OCI-LY1 (cell line): ENCODE measurements around the gene RABIF.

Experiments used
- H2AFZ ChIP-seq: fragments of 200-600 bp; sonication (generic), shearing (Covaris generic); 2 replicates; pipeline ENCODE4 v1.6.0; 2014; ENCODE audit warnings: antibody characterized with exemption, mild to moderate bottlenecking, low read length
- H3F3A ChIP-seq: fragments of 200-600 bp; sonication (generic), shearing (Covaris generic); 2 replicates; pipeline ENCODE4 v1.6.0; 2014; ENCODE audit warnings: mild to moderate bottlenecking, antibody characterized with exemption, low read length, moderate library complexity; ENCODE audit not compliant: insufficient read depth
- H3K27ac ChIP-seq: fragments of 200-600 bp; sonication (generic); 2 replicates; pipeline ENCODE4 v1.5.1; 2014; ENCODE audit warnings: low read length, mixed run types, mild to moderate bottlenecking, low read depth; ENCODE audit not compliant: poor library complexity, severe bottlenecking
- H3K27me3 ChIP-seq: fragments of 200-600 bp; sonication (generic); 2 replicates; pipeline ENCODE4 v1.6.0; 2014; ENCODE audit warnings: antibody characterized with exemption, mild to moderate bottlenecking, low read length, moderate library complexity; ENCODE audit not compliant: insufficient read depth
- H3K36me3 ChIP-seq: fragments of 200-600 bp; sonication (generic); 2 replicates; pipeline ENCODE4 v1.6.1; 2014; ENCODE audit warnings: mild to moderate bottlenecking, antibody characterized with exemption, low read length, moderate library complexity, mixed read lengths; ENCODE audit not compliant: insufficient read depth
- H3K4me1 ChIP-seq: fragments of 200-600 bp; sonication (generic); 2 replicates; pipeline ENCODE4 v1.5.1; 2014; ENCODE audit warnings: mild to moderate bottlenecking, low read length, moderate library complexity; ENCODE audit not compliant: insufficient read depth, severe bottlenecking
- H3K4me2 ChIP-seq: fragments of 200-600 bp; sonication (generic), shearing (Covaris generic); 2 replicates; pipeline ENCODE4 v1.6.1; 2014; ENCODE audit warnings: low read length
- H3K4me3 ChIP-seq: fragments of 200-600 bp; sonication (generic); 2 replicates; pipeline ENCODE4 v1.5.1; 2014; ENCODE audit warnings: low read length, low read depth, mild to moderate bottlenecking, mixed read lengths; ENCODE audit not compliant: poor library complexity, severe bottlenecking
- H3K79me2 ChIP-seq: fragments of 200-600 bp; shearing (Covaris generic); 2 replicates; pipeline ENCODE4 v1.6.1; 2016; ENCODE audit warnings: mixed run types, low read length, mixed read lengths; ENCODE audit not compliant: insufficient read depth
- H3K9ac ChIP-seq: fragments of 200-600 bp; sonication (generic), shearing (Covaris generic); 2 replicates; pipeline ENCODE4 v1.6.1; 2014; ENCODE audit warnings: mild to moderate bottlenecking, low read length, mixed read lengths
- H3K9me2 ChIP-seq: fragments of 200-600 bp; sonication (generic), shearing (Covaris generic); 2 replicates; pipeline ENCODE4 v1.6.1; 2014; ENCODE audit warnings: low read depth, mild to moderate bottlenecking, low read length, mixed read lengths
- H3K9me3 ChIP-seq: fragments of 200-600 bp; shearing (Covaris generic); 2 replicates; pipeline ENCODE4 v1.6.1; 2014; ENCODE audit warnings: low read length, mixed read lengths
- H4K20me1 ChIP-seq: fragments of 200-600 bp; sonication (generic), shearing (Covaris generic); 2 replicates; pipeline ENCODE4 v1.6.0; 2016; ENCODE audit warnings: mild to moderate bottlenecking, low read length; ENCODE audit not compliant: insufficient read depth
- EZH2 ChIP-seq: fragments of 200-600 bp; sonication (generic), shearing (Covaris generic); IDR thresholded peaks from 2 replicates; pipeline ENCODE4 v1.8.0; 2017; ENCODE audit warnings: borderline replicate concordance, mixed run types, mild to moderate bottlenecking, antibody characterized with exemption, low read length, moderate library complexity, mixed read lengths
- TF ChIP-seq, protein P1 (sequence below): fragments of 200-600 bp; sonication (generic), shearing (Covaris generic); IDR thresholded peaks from 2 replicates; pipeline ENCODE4 v1.5.1; 2017; ENCODE audit warnings: mild to moderate bottlenecking, antibody characterized with exemption, low read length, moderate library complexity, mixed read lengths

RABIF gene

DNA sequence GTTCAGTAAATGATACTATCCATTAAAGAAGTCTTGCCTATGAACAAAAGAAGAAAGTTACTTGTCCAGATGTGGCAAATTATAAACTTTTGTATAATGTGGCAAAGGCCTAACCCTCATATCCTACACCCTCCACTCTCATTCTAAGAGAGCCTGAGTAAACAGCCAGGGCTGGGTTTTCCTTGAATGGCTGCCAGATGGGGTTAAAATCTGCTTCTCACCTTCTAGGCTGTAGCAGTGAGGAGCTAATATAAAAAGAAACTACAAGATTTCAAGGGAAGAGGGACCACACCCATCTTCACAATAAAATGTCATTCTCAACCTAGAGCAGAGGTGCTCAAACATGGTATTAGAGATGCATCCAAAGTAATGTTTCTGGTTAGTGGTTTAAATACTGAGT is 8.9 kb downstream of the RABIF start:
- no peak overlapping the region for H3K27ac ChIP-seq

GRCh38 chr1:202879128-202879527 is 9.8 kb downstream of the RABIF start:
- no peaks in the 10 kb centered on the region for H3K9me3 ChIP-seq
- no peaks in the 10 kb centered on the region for H3K9me2 ChIP-seq
- TF ChIP-seq EZH2 = no peak
- TF ChIP-seq, protein P1, sequence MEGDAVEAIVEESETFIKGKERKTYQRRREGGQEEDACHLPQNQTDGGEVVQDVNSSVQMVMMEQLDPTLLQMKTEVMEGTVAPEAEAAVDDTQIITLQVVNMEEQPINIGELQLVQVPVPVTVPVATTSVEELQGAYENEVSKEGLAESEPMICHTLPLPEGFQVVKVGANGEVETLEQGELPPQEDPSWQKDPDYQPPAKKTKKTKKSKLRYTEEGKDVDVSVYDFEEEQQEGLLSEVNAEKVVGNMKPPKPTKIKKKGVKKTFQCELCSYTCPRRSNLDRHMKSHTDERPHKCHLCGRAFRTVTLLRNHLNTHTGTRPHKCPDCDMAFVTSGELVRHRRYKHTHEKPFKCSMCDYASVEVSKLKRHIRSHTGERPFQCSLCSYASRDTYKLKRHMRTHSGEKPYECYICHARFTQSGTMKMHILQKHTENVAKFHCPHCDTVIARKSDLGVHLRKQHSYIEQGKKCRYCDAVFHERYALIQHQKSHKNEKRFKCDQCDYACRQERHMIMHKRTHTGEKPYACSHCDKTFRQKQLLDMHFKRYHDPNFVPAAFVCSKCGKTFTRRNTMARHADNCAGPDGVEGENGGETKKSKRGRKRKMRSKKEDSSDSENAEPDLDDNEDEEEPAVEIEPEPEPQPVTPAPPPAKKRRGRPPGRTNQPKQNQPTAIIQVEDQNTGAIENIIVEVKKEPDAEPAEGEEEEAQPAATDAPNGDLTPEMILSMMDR = no peak
- no peak overlapping the region for H3K9ac ChIP-seq
- no peaks in the 10 kb centered on the region for H3K27me3 ChIP-seq
- H3K4me3 ChIP-seq = no peak overlapping the region
- H3K79me2 ChIP-seq = no peaks in the 10 kb centered on the region
- H3K36me3 ChIP-seq = peaks cover 44% of the 10 kb centered on the region
- H2AFZ ChIP-seq = no peak overlapping the region
- no peak overlapping the region for H3K27ac ChIP-seq
- no peaks in the 10 kb centered on the region for H4K20me1 ChIP-seq
- H3K4me2 ChIP-seq = no peak overlapping the region
- H3K4me1 ChIP-seq = no peaks in the 10 kb centered on the region
- no peaks in the 10 kb centered on the region for H3F3A ChIP-seq

More for the DNA sequence above, 8.9 kb downstream of the RABIF start:
- Histone ChIP-seq H3K4me3 (no peak overlapping the region), H3K4me1 (no peaks in the 10 kb centered on the region), H3K36me3 (peaks cover 47% of the 10 kb centered on the region), H2AFZ (no peak overlapping the region), H3K79me2 (no peaks in the 10 kb centered on the region), H3K4me2 (no peak overlapping the region), H3K9me2 (no peaks in the 10 kb centered on the region), H3F3A (no peaks in the 10 kb centered on the region), H4K20me1 (no peaks in the 10 kb centered on the region), H3K9me3 (no peaks in the 10 kb centered on the region), H3K9ac (no peak overlapping the region), H3K27me3 (no peaks in the 10 kb centered on the region)
- TF ChIP-seq EZH2 = no peak
- TF ChIP-seq, protein P1 = no peak

DNA sequence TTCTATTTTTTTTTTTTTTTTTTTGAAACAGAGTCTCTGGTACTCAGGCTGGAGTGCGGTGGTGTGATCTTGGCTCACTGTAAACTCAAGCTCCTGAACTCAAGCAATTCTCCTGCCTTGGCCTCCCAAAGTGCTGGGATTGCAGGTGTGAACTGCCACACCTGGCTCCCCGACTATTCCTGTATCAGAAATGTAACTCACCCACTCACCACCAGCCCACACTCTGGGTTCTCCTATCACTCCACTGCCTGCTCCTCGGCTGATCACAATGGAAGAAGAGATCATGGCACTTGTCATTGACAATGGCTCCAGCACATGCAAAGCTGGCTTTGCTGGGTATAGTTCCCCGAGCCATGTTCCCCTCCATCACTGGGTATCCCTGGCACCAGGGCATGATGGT is 15.9 kb downstream of the RABIF start:
- no peaks in the 10 kb centered on the region for H3K36me3 ChIP-seq
- H3K9me2 ChIP-seq = no peaks in the 10 kb centered on the region
- H2AFZ ChIP-seq = no peak overlapping the region
- H3K4me3 ChIP-seq = no peak overlapping the region
- no peak overlapping the region for H3K27ac ChIP-seq
- H4K20me1 ChIP-seq = no peaks in the 10 kb centered on the region
- TF ChIP-seq, protein P1 = no peak
- TF ChIP-seq EZH2 = no peak
- no peaks in the 10 kb centered on the region for H3F3A ChIP-seq
- no peaks in the 10 kb centered on the region for H3K27me3 ChIP-seq
- H3K9me3 ChIP-seq = no peaks in the 10 kb centered on the region
- no peaks in the 10 kb centered on the region for H3K79me2 ChIP-seq
- no peaks in the 10 kb centered on the region for H3K4me1 ChIP-seq
- H3K9ac ChIP-seq = no peak overlapping the region
- no peak overlapping the region for H3K4me2 ChIP-seq
